Esophagus muscularis mucosa (tissue), 3 donors: Measurements from ENCODE around the gene PTPN3.

Experiments
- POLR2A ChIP-seq: fragments of 450-650 bp; IDR thresholded peaks from one replicate; pipeline ENCODE4 v1.6.1; 2017; ENCODE audit warnings: antibody characterized with exemption, moderate library complexity, mild to moderate bottlenecking, low read depth
- TF ChIP-seq, protein P1 (sequence below), 3 experiments: fragments of 200-600 bp in 2 of 3; fragments of 450-650 bp in 1 of 3; sonication (generic) in 2 of 3; IDR thresholded peaks; one replicate each; pipeline ENCODE4 v1.5.1; 2017 to 2019; ENCODE audit warnings: antibody characterized with exemption in 3 of 3, mild to moderate bottlenecking in 2 of 3, moderate library complexity in 1 of 3

DNA sequence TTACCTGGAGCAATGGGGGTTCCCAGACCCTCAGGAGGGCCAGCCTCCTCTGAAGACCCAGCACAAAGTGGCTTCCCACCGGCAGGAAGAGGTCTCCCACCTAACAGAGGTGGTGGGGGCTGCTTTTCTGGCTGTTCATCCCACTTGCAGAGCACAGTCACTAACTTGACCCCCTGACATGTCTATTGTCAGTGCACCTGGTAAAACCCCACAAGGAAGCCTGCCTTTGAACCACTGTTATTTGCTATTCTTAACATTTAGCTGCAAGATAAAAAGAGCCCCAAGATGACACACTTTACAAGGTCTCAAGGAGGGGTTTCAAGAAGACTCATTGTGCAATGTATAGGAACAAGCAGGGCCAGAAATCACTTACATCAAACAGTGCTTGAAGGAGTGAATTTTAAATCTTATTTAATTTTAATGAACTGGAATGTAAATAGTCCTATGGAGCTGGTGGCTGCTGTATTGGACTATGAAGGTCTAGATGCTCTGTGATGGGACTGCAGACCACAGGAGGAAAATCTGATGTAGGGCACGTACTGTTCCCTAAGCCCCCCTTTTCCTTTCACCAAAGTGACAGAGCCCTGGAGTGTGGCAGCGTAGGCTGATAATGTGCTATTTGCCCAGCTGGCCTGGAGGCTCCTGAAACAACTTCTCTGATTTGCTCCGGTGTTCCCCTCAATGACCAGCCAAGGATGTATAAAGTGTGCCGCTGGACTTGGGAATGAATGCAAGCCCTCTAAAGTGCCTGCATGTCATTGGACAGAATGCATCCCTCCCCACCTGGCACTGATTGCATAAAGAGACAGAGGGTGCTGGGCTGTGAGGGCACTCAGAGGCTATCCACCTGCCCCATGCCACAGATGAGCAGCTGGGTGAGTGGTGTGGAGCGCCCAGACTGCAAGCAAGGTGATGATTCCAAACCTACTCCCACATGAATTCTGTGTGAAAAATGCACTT lies 80.2 kb downstream of the PTPN3 start:
- TF ChIP-seq POLR2A, result no peak
- TF ChIP-seq, protein P1, sequence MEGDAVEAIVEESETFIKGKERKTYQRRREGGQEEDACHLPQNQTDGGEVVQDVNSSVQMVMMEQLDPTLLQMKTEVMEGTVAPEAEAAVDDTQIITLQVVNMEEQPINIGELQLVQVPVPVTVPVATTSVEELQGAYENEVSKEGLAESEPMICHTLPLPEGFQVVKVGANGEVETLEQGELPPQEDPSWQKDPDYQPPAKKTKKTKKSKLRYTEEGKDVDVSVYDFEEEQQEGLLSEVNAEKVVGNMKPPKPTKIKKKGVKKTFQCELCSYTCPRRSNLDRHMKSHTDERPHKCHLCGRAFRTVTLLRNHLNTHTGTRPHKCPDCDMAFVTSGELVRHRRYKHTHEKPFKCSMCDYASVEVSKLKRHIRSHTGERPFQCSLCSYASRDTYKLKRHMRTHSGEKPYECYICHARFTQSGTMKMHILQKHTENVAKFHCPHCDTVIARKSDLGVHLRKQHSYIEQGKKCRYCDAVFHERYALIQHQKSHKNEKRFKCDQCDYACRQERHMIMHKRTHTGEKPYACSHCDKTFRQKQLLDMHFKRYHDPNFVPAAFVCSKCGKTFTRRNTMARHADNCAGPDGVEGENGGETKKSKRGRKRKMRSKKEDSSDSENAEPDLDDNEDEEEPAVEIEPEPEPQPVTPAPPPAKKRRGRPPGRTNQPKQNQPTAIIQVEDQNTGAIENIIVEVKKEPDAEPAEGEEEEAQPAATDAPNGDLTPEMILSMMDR (IDR thresholded peaks at IDR 0.05), result no peak
